ENCODE results near the gene ABCA9.

Gene ABCA9, protein sequence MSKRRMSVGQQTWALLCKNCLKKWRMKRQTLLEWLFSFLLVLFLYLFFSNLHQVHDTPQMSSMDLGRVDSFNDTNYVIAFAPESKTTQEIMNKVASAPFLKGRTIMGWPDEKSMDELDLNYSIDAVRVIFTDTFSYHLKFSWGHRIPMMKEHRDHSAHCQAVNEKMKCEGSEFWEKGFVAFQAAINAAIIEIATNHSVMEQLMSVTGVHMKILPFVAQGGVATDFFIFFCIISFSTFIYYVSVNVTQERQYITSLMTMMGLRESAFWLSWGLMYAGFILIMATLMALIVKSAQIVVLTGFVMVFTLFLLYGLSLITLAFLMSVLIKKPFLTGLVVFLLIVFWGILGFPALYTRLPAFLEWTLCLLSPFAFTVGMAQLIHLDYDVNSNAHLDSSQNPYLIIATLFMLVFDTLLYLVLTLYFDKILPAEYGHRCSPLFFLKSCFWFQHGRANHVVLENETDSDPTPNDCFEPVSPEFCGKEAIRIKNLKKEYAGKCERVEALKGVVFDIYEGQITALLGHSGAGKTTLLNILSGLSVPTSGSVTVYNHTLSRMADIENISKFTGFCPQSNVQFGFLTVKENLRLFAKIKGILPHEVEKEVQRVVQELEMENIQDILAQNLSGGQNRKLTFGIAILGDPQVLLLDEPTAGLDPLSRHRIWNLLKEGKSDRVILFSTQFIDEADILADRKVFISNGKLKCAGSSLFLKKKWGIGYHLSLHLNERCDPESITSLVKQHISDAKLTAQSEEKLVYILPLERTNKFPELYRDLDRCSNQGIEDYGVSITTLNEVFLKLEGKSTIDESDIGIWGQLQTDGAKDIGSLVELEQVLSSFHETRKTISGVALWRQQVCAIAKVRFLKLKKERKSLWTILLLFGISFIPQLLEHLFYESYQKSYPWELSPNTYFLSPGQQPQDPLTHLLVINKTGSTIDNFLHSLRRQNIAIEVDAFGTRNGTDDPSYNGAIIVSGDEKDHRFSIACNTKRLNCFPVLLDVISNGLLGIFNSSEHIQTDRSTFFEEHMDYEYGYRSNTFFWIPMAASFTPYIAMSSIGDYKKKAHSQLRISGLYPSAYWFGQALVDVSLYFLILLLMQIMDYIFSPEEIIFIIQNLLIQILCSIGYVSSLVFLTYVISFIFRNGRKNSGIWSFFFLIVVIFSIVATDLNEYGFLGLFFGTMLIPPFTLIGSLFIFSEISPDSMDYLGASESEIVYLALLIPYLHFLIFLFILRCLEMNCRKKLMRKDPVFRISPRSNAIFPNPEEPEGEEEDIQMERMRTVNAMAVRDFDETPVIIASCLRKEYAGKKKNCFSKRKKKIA (N-terminal part only)

DNA sequence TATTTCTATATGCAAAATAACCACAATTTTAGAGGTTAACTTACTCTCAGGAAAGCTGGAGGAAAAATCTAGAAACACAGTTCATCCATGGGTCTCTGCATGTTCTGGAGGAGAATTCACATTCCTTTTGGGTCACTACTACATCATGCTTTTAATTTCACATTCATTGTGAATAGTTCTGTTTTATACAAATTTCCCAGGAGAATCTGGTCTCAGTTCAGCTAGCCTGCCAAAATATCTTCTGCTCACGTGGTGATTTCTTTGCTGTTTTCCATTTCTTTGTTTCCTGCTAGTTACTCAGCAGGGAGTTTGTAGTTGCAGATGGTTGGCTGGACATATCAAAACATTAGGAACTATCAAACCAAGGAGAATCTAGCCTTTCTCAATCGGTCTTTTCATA is at the start of gene ABCA9:
Gene ABCA9 (minus strand): TSS at position 106 of the 400 bp plus-strand sequence. CDS start 9,801 bp downstream, outside the sequence.
- TF ChIP-seq JUND (IDR thresholded peaks at IDR 0.05; ENCODE audit: low read depth), result no peak
- in situ Hi-C loops (cut with HindIII; ENCODE audit: low pct_unique_long_range_greater_than_20kb, low sequenced_read_pairs), result no loop called here
- no peak for DNase-seq (ENCODE audit: low read depth in 1 of 2, low spot score in 1 of 2)

DNA sequence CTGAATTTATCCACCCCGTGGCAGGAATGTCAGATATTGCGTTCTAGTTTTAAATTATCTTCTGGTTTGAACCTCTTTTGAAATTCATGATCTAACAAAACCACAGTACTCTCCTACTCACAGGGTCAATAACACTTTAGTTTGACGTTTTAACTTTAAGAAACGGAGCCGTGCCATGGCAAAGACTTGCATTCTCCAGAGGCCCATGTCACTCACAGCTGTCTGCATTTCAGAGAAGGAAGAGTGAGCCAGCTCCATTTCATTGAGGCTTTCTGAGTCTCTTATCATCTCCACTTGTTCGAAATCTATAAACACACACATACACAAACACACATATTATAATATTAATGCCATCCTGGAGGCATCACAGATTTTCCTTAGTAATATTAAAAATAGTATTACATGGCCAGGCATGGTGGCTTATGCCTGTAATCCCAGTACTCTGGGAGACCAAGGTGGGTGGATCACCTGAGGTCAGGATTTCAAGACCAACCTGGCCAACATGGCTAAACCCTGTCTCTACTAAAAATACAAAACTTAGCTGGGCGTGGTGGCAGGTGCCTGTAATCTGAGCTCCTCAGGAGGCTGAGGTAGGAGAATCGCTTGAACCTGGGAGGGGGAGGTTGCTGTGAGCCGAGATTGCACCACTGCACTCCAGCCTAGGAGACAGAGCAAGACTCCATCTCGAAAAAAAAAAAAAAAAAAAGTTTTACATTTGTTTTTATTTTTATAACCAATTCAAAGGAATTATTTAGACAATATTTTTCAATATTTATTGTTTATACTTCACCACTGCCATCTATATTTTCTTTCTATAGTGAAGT is 45.4 kb upstream of the ABCA9 start:
- no peak for TF ChIP-seq JUND (IDR thresholded peaks at IDR 0.05; ENCODE audit: low read depth)
- in situ Hi-C loops (cut with HindIII; ENCODE audit: low pct_unique_long_range_greater_than_20kb, low sequenced_read_pairs), result no loop called here
- DNase-seq (ENCODE audit: low read depth in 1 of 2, low spot score in 1 of 2), result no peak

DNA sequence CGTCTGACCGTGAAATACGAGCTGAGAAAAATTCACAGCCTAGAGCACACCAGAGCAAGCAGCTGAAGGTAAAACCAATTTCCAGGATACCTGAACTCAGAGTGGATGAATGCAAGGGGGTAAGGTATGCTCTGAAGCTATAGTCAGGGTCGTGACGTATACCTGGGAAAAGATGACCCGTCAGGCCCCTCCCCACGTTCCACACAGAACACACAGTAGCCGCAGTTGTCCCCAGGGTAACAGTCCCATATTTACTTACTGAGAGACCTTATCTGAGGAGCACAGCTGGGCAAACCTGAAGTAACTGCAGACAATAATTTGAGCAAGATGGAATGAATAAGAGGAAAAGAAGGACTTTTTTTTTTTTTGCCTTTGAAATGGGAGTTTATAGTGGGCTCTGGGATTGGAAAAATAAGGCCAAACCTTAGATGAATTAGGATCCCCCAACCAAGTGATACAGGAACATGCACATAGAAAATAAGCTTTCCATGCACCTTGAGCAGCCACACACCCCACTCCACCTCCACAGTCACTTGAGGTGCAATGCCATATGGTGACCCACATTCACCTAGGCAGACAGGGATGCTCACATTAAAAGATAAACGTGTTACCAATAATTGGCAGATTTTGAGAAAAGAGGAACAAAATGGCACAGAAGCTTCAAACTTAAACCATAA is 43.0 kb upstream of the ABCA9 start:
- DNase-seq (ENCODE audit: low read depth in 1 of 2, low spot score in 1 of 2), result peak in 1 of 2 experiments; percentile 43
- no peak for TF ChIP-seq JUND (IDR thresholded peaks at IDR 0.05; ENCODE audit: low read depth)
- in situ Hi-C loops (cut with HindIII; ENCODE audit: low pct_unique_long_range_greater_than_20kb, low sequenced_read_pairs), result no loop called here

DNA sequence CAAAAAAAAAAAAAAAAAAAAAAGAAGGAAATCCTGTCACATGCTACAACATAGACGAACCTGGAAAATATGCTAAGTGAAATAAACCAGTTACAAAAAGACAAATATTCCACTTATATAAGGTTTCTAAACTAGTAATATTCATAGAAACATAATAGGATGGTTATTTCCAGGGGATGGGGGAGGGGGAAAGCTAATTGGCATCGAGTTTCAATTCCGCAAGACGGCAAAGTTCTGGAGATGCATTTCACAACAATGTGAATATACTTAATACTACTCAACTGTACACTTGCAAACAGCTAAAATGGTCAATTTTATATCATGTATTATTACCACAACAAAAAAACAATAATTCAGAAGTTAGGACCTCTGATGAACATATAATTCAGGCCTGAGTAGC is 37.9 kb upstream of the ABCA9 start:
- no peak for DNase-seq (ENCODE audit: low read depth in 1 of 2, low spot score in 1 of 2)
- no peak for TF ChIP-seq JUND (IDR thresholded peaks at IDR 0.05; ENCODE audit: low read depth)
- in situ Hi-C loops (cut with HindIII; ENCODE audit: low pct_unique_long_range_greater_than_20kb, low sequenced_read_pairs), result no loop called here

DNA sequence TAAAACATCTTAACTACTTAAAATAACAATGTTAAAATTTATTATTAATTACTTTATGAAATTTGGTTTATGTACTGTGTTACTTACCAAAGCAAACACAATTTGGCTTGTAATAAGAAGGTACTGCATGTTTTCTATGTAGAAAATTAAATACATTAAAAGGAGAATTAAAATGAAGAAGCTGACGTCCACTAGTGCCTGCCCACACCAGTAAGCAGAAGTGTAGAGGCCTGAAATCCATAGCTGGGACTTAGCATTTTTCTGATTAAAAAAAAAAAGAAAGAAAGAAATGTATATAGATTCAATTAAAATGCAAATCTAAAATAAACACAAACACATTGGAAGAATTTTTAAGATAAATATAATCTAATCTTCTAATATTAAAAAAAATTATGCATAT is 35.8 kb upstream of the ABCA9 start:
- DNase-seq (ENCODE audit: low read depth in 1 of 2, low spot score in 1 of 2), result no peak
- in situ Hi-C loops (cut with HindIII; ENCODE audit: low pct_unique_long_range_greater_than_20kb, low sequenced_read_pairs), result no loop called here
- TF ChIP-seq JUND (IDR thresholded peaks at IDR 0.05; ENCODE audit: low read depth), result no peak

DNA sequence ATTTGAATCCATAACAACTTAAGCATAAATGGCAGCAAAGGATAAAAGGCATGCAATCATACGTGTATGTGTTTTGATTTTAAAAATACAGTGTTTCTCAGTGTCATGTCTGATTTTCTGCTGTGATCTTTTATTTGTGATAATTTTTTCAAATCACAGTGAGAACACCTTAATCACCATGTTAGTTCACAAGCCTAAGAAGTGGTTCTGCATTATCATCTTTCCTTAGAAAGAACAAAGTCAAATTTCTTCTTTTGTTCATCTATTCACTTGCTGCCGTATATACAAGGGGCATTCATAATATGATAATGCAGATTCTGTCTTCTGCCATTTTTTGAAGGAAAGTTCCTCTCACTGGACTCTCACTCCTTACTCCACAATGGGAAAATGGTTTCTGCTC is 33.3 kb upstream of the ABCA9 start:
- DNase-seq (ENCODE audit: low read depth in 1 of 2, low spot score in 1 of 2), result no peak
- no peak for TF ChIP-seq JUND (IDR thresholded peaks at IDR 0.05; ENCODE audit: low read depth)

DNA sequence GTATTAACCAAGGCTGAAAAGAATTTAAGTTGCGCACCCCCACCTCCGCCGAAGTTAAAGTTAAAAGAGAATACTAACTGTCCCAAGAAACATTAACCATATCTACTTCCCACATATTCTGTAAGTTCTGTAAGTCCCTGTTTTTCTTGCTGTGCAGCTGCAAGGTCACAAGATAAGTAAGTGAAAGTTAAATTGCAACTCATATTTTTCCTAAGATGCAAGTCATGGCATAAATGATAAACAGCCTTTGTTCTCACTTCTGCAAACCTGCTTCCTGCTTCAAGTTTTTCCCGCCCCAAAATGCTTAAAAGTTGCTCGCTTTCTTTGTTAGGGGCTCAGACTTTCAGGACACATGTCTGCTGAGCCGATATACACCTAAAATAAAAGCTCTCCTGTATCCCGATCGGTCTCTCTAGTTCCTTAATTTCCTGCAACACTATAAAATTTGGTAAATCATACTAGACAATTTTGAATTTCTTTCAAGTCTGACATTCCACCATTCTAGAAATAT is 32.6 kb upstream of the ABCA9 start:
- DNase-seq (ENCODE audit: low read depth in 1 of 2, low spot score in 1 of 2), result no peak
- in situ Hi-C loops (cut with HindIII; ENCODE audit: low pct_unique_long_range_greater_than_20kb, low sequenced_read_pairs), result no loop called here
- TF ChIP-seq JUND (IDR thresholded peaks at IDR 0.05; ENCODE audit: low read depth), result no peak

More for the DNA sequence above, 33.3 kb upstream of the ABCA9 start:
- in situ Hi-C loops (cut with HindIII; ENCODE audit: low pct_unique_long_range_greater_than_20kb, low sequenced_read_pairs), result no loop called here

DNA sequence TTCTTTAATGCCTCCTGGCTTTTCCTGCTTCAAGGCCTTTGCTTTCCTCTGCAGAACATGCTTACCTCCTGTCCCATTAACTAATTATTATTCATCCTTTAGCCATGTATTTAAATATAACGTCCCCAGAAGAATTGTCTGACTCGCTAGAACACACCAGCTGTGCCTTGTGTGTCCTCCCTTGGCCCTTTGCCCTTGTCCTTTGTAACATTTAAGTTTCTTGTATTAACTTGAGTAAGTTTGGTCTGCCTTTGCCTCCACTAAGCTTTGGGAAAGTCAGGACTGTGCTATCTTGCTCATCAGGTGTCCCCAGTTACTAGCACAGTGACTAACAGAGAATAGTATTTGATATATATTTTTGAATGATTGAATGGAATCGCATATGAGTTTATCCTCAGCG is 29.6 kb upstream of the ABCA9 start:
- no peak for DNase-seq (ENCODE audit: low read depth in 1 of 2, low spot score in 1 of 2)
- no peak for TF ChIP-seq JUND (IDR thresholded peaks at IDR 0.05; ENCODE audit: low read depth)
- in situ Hi-C loops (cut with HindIII; ENCODE audit: low pct_unique_long_range_greater_than_20kb, low sequenced_read_pairs), result no loop called here

DNA sequence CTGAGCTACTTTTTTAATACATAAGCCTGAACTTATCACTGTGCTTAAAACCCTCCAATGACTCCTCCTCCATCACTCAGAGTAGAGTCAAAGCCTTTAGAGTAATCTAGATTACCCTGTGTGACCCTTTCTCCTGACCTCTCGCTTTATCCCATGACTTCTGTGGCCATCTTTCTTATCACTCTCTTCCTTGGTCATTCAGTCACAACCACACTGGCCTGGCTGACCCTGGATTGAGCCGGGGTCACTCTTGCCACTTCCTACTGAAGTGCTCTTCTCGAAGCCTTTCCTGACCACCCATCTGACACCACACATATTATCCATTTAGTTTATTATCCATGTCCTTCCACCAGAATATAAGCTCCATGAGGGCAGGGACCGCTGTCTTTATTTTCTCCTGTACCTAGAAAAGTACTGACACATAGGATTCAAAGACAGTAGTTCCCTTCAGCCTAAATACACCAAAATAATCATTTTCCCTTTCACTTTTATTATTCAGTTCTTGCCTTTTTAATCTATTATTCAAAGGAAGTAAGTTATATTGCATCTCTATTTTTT is 28.0 kb upstream of the ABCA9 start:
- TF ChIP-seq JUND (IDR thresholded peaks at IDR 0.05; ENCODE audit: low read depth), result no peak
- in situ Hi-C loops (cut with HindIII; ENCODE audit: low pct_unique_long_range_greater_than_20kb, low sequenced_read_pairs), result no loop called here
- no peak for DNase-seq (ENCODE audit: low read depth in 1 of 2, low spot score in 1 of 2)

DNA sequence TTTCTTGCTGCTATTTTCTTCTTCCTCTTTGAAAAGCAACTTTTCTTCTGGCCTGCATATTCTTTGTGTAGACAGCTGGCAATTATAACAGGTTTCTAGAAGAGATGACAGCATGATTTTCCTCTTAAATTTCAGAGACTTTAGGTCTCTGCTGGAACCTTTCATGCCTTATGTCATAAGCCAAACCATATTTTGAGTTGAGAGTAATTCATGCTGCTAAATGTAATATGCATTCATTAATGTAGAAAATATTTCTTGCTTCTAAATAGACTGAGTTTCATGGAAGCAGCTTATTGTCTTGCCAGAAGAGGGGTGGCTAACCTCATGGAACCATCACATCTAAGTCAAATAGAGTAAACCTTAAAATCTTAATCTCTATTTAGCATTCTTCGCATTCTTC is 25.9 kb upstream of the ABCA9 start:
- TF ChIP-seq JUND (IDR thresholded peaks at IDR 0.05; ENCODE audit: low read depth), result no peak
- DNase-seq (ENCODE audit: low read depth in 1 of 2, low spot score in 1 of 2), result no peak
- in situ Hi-C loops (cut with HindIII; ENCODE audit: low pct_unique_long_range_greater_than_20kb, low sequenced_read_pairs), result no loop called here

DNA sequence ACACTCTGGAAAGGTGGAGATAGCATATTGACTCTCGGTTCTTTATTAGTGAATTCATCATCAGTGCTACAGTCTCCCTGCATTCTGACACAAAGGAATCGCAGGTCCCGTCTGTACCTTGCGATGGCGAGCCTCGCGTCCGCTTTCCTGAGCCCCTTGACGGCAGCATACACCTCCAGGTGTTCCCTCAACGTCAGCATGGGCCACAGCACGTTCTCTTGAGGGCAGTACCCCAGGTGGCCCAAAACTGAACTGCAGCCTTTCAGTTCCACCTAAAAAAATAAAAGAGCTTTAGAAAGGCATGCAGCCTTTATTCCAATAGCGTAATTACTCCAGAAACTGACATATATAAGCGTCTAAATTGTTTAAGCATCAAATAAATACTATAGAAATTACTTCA is 24.2 kb upstream of the ABCA9 start:
- in situ Hi-C loops (cut with HindIII; ENCODE audit: low pct_unique_long_range_greater_than_20kb, low sequenced_read_pairs), result no loop called here
- DNase-seq (ENCODE audit: low read depth in 1 of 2, low spot score in 1 of 2), result peak; percentile 22 to 59
- no peak for TF ChIP-seq JUND (IDR thresholded peaks at IDR 0.05; ENCODE audit: low read depth)
